Dedifferentiated amniotic fluid mesenchymal stem cell (primary cell): Measurements from ENCODE around the gene PCDHB6.
"Not testable (repeated sequence)": the region's sequence is repeated elsewhere in the genome, so short reads cannot be mapped to it uniquely, and the experiment has no call there.

Experiments
- DNase-seq: peaks from one replicate; pipeline ENCODE4 v3.0.0-alpha.2; 2016; ENCODE audit errors: extremely low spot score

PCDHB6 gene

GRCh38 chr5:141149812-141150211, at the start of gene PCDHB6:
TSS of gene PCDHB6 (plus strand) at chr5:141150057. CDS start at chr5:141150258, 201 bp downstream.
- DNase-seq: no peak

GRCh38 chr5:141100243-141100805, 49.5 kb upstream of the PCDHB6 start, which contains the start of gene PCDHB3:
TSS of gene PCDHB3 (plus strand) at chr5:141100473. CDS start at chr5:141100650, 177 bp downstream.
- no peak for DNase-seq

DNA sequence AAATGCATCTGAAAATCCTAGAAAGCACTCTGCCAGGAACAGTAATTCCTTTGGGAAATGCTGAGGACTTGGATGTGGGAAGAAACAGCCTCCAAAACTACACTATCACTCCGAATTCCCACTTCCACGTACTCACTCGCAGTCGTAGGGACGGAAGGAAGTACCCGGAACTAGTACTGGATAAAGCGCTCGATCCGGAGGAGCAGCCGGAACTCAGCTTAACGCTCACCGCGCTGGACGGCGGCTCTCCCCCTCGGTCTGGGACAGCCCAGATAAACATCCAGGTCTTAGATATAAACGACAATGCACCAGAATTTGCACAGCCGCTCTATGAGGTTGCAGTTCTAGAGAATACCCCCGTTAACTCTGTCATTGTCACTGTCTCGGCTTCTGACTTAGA, 48.8 kb upstream of the PCDHB6 start:
- DNase-seq: no peak

- not testable (repeated sequence) for DNase-seq
Measured at GRCh38 chr5:141102070-141102469, 47.8 kb upstream of the PCDHB6 start.

DNA sequence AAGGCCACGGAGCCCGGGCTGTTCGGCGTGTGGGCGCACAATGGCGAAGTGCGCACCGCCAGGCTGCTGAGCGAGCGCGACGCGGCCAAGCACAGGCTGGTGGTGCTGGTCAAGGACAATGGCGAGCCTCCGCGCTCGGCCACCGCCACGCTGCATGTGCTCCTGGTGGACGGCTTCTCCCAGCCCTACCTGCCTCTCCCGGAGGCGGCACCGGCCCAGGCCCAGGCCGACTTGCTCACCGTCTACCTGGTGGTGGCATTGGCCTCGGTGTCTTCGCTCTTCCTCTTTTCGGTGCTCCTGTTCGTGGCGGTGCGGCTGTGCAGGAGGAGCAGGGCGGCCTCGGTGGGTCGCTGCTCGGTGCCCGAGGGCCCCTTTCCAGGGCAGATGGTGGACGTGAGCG, 47.4 kb upstream of the PCDHB6 start:
- DNase-seq: not testable (repeated sequence)

DNA sequence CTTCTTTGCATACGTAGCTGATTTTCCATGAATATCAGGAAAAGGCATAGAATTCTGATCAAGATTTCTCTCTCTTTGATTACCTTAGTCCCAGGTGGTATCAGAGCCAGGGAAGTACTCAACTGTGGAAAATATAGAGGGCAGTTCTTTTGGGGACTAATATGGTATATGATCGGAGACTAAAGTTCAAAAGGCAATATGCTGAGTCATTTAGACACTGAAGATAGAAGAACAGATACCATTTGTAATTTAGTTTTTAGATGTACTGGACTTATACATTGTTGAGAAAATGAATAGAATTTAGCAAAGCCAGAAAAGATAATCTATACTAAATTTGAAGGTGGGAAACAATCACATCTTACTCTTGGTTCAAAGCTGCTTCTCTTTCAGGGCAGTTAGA, 44.5 kb upstream of the PCDHB6 start:
- no peak for DNase-seq

DNA sequence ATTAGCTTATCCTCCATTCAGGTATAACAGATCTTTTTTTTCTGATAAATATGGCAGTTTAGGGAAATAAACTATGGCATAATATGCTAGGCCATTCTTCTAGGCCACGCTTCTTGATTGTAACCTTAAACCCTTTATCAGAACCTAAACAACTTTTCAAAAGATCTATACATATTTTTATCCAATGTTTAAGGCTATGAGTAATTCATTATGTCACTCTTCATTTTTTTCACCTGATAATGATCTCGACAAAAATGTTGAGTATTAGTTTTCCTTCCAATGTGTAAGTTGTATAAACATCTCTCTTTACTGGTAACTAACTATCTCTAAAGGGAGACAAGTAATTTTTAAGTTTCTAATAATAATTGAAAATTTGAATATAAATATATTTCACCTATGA, 30.6 kb upstream of the PCDHB6 start:
- no peak for DNase-seq

DNA sequence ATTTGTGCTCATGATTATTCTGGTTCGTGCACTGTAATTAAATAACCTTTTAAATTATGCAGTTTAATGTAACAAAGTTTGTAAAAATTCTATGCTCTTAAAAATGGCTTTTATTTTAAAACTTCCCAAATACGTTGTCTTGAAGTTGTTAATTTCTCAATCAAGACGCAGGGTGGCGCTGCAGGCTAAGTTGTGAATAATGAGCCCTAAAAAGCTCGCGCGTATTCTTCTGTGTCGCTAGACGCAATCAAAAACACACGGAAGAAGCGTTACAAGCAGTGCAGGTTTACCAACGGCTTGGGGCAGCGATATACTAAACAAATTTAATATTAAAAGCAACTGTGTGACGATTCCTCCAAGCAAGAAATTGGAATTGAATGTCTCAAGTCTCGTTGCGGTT, 28.3 kb upstream of the PCDHB6 start, which contains the start of gene PCDHB4:
PCDHB4 (plus strand) TSS at position 256 of the 400 bp plus-strand sequence. CDS start 181 bp downstream, outside the sequence.
- no peak for DNase-seq

- no peak for DNase-seq
Measured at GRCh38 chr5:141121985-141122384, 27.9 kb upstream of the PCDHB6 start.

DNA sequence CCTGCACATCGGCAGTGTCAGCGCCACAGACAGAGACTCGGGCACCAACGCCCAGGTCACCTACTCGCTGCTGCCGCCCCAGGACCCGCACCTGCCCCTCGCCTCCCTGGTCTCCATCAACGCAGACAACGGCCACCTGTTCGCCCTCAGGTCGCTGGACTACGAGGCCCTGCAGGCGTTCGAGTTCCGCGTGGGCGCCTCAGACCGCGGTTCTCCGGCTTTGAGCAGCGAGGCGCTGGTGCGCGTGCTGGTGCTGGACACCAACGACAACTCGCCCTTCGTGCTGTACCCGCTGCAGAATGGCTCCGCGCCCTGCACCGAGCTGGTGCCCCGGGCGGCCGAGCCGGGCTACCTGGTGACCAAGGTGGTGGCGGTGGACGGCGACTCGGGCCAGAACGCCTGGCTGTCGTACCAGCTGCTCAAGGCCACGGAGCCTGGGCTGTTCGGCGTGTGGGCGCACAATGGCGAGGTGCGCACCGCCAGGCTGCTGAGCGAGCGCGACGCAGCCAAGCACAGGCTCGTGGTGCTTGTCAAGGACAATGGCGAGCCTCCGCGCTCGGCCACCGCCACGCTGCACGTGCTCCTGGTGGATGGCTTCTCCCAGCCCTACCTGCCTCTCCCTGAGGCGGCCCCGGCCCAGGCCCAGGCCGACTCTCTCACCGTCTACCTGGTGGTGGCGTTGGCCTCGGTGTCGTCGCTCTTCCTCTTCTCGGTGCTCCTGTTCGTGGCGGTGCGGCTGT, 26.3 kb upstream of the PCDHB6 start:
- DNase-seq: not testable (repeated sequence)

GRCh38 chr5:141127305-141127704, 22.6 kb upstream of the PCDHB6 start:
- no peak for DNase-seq

GRCh38 chr5:141135030-141135717, 14.7 kb upstream of the PCDHB6 start, which contains the start of gene PCDHB5:
TSS of gene PCDHB5 (plus strand) at chr5:141135206. CDS start at chr5:141135435, 229 bp downstream.
- DNase-seq: no peak

GRCh38 chr5:141135718-141136266, 14.1 kb upstream of the PCDHB6 start:
- no peak for DNase-seq

DNA sequence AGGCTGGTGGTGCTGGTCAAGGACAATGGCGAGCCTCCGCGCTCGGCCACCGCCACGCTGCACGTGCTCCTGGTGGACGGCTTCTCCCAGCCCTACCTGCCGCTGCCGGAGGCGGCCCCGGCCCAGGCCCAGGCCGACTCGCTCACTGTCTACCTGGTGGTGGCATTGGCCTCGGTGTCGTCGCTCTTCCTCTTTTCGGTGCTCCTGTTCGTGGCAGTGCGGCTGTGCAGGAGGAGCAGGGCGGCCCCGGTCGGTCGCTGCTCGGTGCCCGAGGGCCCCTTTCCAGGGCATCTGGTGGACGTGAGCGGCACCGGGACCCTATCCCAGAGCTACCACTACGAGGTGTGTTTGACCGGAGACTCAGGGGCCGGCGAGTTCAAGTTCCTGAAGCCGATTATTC, 12.5 kb upstream of the PCDHB6 start:
- DNase-seq: not testable (repeated sequence)

DNA sequence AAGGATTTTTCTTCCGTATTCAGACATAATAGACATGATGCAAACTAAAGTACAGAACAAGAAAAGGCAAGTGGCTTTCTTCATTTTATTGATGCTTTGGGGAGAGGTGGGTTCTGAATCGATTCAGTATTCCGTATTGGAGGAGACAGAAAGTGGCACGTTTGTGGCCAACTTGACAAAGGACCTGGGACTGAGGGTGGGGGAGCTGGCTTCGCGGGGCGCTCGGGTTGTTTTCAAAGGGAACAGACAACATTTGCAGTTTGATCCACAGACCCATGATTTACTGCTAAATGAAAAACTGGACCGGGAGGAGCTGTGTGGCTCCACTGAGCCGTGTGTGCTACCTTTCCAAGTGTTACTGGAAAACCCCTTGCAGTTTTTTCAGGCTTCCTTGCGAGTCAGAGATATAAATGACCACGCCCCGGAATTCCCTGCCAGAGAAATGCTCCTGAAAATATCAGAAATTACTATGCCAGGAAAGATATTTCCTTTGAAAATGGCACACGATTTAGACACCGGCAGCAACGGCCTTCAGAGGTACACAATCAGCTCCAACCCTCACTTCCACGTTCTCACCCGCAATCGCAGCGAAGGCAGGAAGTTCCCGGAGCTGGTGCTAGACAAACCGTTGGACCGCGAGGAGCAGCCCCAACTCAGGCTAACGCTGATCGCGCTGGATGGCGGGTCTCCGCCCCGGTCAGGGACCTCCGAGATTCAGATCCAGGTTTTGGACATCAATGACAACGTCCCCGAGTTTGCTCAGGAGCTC, 551 bp downstream of the PCDHB6 start:
- no peak for DNase-seq

- DNase-seq: no peak
Measured at GRCh38 chr5:141150993-141151325, 1.1 kb downstream of the PCDHB6 start.

DNA sequence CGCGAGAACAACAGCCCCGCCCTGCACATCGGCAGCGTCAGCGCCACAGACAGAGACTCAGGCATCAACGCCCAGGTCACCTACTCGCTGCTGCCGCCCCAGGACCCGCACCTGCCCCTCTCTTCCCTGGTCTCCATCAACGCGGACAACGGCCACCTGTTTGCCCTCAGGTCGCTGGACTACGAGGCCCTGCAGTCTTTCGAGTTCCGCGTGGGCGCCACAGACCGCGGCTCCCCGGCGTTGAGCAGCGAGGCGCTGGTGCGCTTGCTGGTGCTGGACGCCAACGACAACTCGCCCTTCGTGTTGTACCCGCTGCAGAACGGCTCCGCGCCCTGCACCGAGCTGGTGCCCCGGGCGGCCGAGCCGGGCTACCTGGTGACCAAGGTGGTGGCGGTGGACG, 1.8 kb downstream of the PCDHB6 start:
- not testable (repeated sequence) for DNase-seq

- DNase-seq: not testable (repeated sequence)
Measured at GRCh38 chr5:141152096-141152495, 2.2 kb downstream of the PCDHB6 start.

- DNase-seq: no peak
Measured at GRCh38 chr5:141155540-141156374, 5.9 kb downstream of the PCDHB6 start.

GRCh38 chr5:141157356-141157755, 7.5 kb downstream of the PCDHB6 start:
- not testable (repeated sequence) for DNase-seq

GRCh38 chr5:141157901-141158300, 8.0 kb downstream of the PCDHB6 start:
- DNase-seq: not testable (repeated sequence)
